Osteoblast (primary cell): ENCODE results near the gene DPH1. TPM values are rescaled to one million over a fixed set of nuclear protein-coding genes. Genes with fewer than 3 reads are reported as not detected.

Experiments
- DNase-seq: peaks from one replicate; pipeline ENCODE4 v3.0.0; 2011; ENCODE audit warnings: low spot score, mixed read lengths; ENCODE audit not compliant: insufficient read length; ENCODE audit errors: missing footprints
- H2AFZ ChIP-seq: 2 replicates; pipeline ENCODE4 v1.6.0; 2011; ENCODE audit warnings: mild to moderate bottlenecking, low read length
- H3K27ac ChIP-seq: 2 replicates; pipeline ENCODE4 v1.5.1; 2011; ENCODE audit warnings: mild to moderate bottlenecking, low read depth, low read length, moderate library complexity
- H3K27me3 ChIP-seq: 2 replicates; pipeline ENCODE4 v1.6.0; 2012; ENCODE audit warnings: mild to moderate bottlenecking, control low read depth, inconsistent platforms, low read length, moderate library complexity; ENCODE audit not compliant: insufficient read depth
- H3K36me3 ChIP-seq: 2 replicates; pipeline ENCODE4 v1.5.1; 2011; ENCODE audit warnings: mild to moderate bottlenecking, low read length, control low read depth, moderate library complexity; ENCODE audit not compliant: insufficient read depth
- H3K4me1 ChIP-seq: 2 replicates; pipeline ENCODE4 v1.5.1; 2011; ENCODE audit warnings: mild to moderate bottlenecking, low read length, control low read depth, moderate library complexity; ENCODE audit not compliant: insufficient read depth
- H3K4me2 ChIP-seq: 2 replicates; pipeline ENCODE4 v1.6.0; 2011; ENCODE audit warnings: mild to moderate bottlenecking, low read length; ENCODE audit not compliant: insufficient read depth
- H3K4me3 ChIP-seq: fragments of 200-600 bp; sonication (generic); 3 replicates; pipeline ENCODE4 v1.5.1; 2012; ENCODE audit warnings: mild to moderate bottlenecking, low read length, inconsistent platforms; ENCODE audit not compliant: insufficient read depth
- H3K79me2 ChIP-seq: 2 replicates; pipeline ENCODE4 v1.6.0; 2012; ENCODE audit warnings: mild to moderate bottlenecking, low read length, control low read depth, inconsistent platforms; ENCODE audit not compliant: insufficient read depth
- H3K9me3 ChIP-seq: 2 replicates; pipeline ENCODE4 v1.5.1; 2011; ENCODE audit warnings: low read depth, low read length, control low read depth
- H4K20me1 ChIP-seq: 2 replicates; pipeline ENCODE4 v1.6.0; 2012; ENCODE audit warnings: mild to moderate bottlenecking, low read length, control low read depth; ENCODE audit not compliant: insufficient read depth
- CTCF ChIP-seq: IDR thresholded peaks from 2 replicates; pipeline ENCODE4 v1.5.1; 2011; ENCODE audit warnings: mild to moderate bottlenecking, low read depth, low read length, moderate library complexity; ENCODE audit errors: extremely low read depth
- total RNA-seq: library from RNA; depleted of rRNA; stranded (reverse); fragments of >200 nt; gene quantifications from 2 replicates; pipeline ENCODE4 v1.2.3, GENCODE V29; 2012

DPH1 gene
- total RNA-seq, 1 donor, result 63.7 TPM

DNA sequence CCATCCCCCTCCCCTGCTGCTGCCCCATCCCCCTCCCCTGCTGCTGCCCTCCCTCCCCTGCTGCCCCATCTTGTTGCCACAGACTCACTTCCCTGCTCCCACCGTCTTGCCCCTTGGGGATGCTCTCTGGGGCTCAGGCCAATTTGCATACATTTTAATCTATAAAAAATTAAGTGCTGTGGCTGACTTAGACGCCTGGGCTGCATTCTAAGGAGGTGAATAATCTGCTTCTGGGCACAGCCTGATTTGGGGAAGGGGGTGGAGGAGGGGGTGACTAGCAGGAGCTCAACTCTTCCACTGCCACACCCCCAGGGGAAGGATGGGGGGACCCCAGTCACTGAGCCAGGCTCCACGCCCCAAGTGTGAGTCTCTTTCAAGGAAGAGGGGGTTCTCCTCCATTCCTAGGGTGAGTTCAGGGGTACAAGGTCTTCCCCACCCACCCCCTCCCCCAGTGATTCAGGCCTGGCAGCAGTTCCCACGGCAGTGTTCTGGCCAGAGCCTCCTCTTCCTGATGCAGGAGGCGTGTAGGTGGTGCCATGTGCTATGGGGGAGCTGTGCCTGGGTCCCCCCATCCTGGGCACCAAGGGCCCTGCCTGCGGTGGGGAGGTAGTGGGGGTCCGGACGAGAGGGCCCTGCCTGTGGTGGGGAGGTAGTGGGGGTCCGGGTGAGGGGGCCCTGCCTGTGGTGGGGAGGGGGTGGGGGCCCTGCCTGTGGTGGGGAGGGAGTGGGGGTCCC lies 5.0 kb downstream of the DPH1 start:
- peak; percentile 98 for DNase-seq
- Histone ChIP-seq H3K9me3 (no peaks in the 10 kb centered on the region), H3K79me2 (peaks cover 24% of the 10 kb centered on the region), H2AFZ (no peak overlapping the region), H3K27me3 (no peaks in the 10 kb centered on the region), H3K4me1 (peaks cover 35% of the 10 kb centered on the region), H3K27ac (peak overlapping the region; percentile 15), H4K20me1 (no peaks in the 10 kb centered on the region), H3K4me2 (peak overlapping the region; percentile 58), H3K4me3 (no peak overlapping the region), H3K36me3 (peaks cover 29% of the 10 kb centered on the region)
- no peak for TF ChIP-seq CTCF

GRCh38 chr17:2035541-2036488 lies 5.9 kb downstream of the DPH1 start:
- H3K27me3 ChIP-seq, result no peaks in the 10 kb centered on the region
- no peak overlapping the region for H2AFZ ChIP-seq
- peak overlapping the region; percentile 45 for H3K27ac ChIP-seq
- TF ChIP-seq CTCF, result no peak
- DNase-seq, result peak; percentile 62
- no peak overlapping the region for H3K4me2 ChIP-seq
- H3K9me3 ChIP-seq, result no peaks in the 10 kb centered on the region
- H3K79me2 ChIP-seq, result peaks cover 19% of the 10 kb centered on the region
- H4K20me1 ChIP-seq, result no peaks in the 10 kb centered on the region
- peaks cover 38% of the 10 kb centered on the region for H3K36me3 ChIP-seq
- peaks cover 33% of the 10 kb centered on the region for H3K4me1 ChIP-seq
- no peak overlapping the region for H3K4me3 ChIP-seq

DNA sequence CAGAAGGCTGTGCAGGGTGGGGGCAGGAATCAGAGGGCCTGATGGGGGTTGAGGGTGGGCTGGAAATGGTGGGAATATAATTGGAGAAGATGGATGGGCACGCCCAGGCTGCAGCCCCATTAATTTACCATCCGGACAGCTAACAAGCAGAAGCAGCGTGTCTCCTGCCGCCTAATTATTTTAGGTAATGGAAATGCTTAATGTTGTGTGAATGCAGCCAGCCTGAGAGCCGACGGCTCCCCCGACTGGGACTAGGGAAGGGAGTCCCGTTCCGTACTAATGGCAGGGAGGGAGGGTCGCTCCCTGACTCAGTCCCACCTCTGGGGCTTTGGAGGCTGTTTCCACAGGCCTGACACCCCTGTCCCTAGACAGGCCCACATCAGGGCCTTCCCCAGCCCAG lies 7.2 kb downstream of the DPH1 start:
- DNase-seq, result no peak
- no peak overlapping the region for H3K27ac ChIP-seq
- peaks cover 31% of the 10 kb centered on the region for H3K4me1 ChIP-seq
- peaks cover 43% of the 10 kb centered on the region for H3K36me3 ChIP-seq
- H3K4me2 ChIP-seq, result no peak overlapping the region
- H3K79me2 ChIP-seq, result peaks cover 9% of the 10 kb centered on the region
- no peaks in the 10 kb centered on the region for H4K20me1 ChIP-seq
- no peak overlapping the region for H3K4me3 ChIP-seq
- H3K27me3 ChIP-seq, result no peaks in the 10 kb centered on the region
- H2AFZ ChIP-seq, result no peak overlapping the region
- no peak for TF ChIP-seq CTCF
- H3K9me3 ChIP-seq, result no peaks in the 10 kb centered on the region

DNA sequence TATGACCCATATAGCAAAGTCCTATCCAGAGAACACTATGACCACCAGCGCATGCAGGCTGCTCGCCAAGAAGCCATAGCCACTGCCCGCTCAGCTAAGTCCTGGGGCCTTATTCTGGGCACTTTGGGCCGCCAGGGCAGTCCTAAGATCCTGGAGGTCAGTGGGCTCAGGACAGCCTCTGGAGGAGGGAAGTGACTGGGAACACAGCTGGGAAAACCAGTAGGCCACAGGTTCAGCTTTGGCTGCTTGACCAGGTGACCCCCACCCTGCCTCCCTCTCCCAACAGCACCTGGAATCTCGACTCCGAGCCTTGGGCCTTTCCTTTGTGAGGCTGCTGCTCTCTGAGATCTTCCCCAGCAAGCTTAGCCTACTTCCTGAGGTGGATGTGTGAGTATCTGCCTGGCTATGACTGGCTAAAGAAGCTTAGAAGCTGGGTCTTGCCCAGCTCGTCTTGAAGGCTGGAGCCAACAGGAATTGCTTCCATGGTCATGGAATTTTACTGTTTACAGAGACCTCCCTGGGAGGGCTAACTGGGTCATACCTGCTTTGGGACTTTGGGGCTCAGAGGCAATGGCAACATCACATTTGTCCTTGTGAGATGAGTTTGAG lies 10.4 kb downstream of the DPH1 start:
- peaks cover 21% of the 10 kb centered on the region for H3K79me2 ChIP-seq
- no peaks in the 10 kb centered on the region for H3K9me3 ChIP-seq
- TF ChIP-seq CTCF, result no peak
- H3K36me3 ChIP-seq, result peaks cover 55% of the 10 kb centered on the region
- H3K4me2 ChIP-seq, result no peak overlapping the region
- DNase-seq, result no peak
- H2AFZ ChIP-seq, result no peak overlapping the region
- H3K27ac ChIP-seq, result no peak overlapping the region
- no peaks in the 10 kb centered on the region for H3K27me3 ChIP-seq
- no peaks in the 10 kb centered on the region for H4K20me1 ChIP-seq
- H3K4me3 ChIP-seq, result no peak overlapping the region
- peaks cover 37% of the 10 kb centered on the region for H3K4me1 ChIP-seq
